OCI-LY1 (cell line): ENCODE data around the gene TCP11L1.

Experiments used
- EZH2 ChIP-seq: fragments of 200-600 bp; sonication (generic), shearing (Covaris generic); IDR thresholded peaks from 2 replicates; pipeline ENCODE4 v1.8.0; 2017; ENCODE audit warnings: borderline replicate concordance, mixed run types, mild to moderate bottlenecking, antibody characterized with exemption, low read length, moderate library complexity, mixed read lengths
- TF ChIP-seq, protein P1 (sequence below): fragments of 200-600 bp; sonication (generic), shearing (Covaris generic); IDR thresholded peaks from 2 replicates; pipeline ENCODE4 v1.5.1; 2017; ENCODE audit warnings: mild to moderate bottlenecking, antibody characterized with exemption, low read length, moderate library complexity, mixed read lengths

DNA sequence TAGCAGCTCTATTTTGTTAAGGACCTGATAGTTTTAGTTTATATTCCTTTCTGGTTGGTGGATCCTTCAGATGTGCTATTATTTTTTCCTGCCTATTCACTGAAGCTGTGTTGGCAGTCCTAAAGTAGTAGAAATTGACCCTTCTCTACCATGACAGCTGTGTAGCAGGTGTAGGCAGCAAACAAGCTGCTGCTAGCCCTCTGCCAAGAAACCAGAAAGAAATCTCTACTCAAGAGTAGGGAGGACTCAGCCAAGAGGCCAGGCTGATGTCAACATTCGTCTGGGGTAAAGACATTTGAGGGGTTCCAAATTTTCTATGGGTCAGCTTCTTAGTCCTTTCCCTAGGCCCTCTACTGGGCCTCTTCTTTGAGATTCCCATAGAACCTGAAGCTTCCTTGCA lies 70.7 kb downstream of the TCP11L1 start:
- TF ChIP-seq, protein P1, sequence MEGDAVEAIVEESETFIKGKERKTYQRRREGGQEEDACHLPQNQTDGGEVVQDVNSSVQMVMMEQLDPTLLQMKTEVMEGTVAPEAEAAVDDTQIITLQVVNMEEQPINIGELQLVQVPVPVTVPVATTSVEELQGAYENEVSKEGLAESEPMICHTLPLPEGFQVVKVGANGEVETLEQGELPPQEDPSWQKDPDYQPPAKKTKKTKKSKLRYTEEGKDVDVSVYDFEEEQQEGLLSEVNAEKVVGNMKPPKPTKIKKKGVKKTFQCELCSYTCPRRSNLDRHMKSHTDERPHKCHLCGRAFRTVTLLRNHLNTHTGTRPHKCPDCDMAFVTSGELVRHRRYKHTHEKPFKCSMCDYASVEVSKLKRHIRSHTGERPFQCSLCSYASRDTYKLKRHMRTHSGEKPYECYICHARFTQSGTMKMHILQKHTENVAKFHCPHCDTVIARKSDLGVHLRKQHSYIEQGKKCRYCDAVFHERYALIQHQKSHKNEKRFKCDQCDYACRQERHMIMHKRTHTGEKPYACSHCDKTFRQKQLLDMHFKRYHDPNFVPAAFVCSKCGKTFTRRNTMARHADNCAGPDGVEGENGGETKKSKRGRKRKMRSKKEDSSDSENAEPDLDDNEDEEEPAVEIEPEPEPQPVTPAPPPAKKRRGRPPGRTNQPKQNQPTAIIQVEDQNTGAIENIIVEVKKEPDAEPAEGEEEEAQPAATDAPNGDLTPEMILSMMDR, result no peak
- TF ChIP-seq EZH2, result no peak
